Posterior vena cava (tissue), 2 donors: ENCODE data around the gene CAAP1. TPM values are rescaled to one million over a fixed set of nuclear protein-coding genes. Genes with fewer than 3 reads are reported as not detected.
"Not testable (repeated sequence)": the region's sequence is repeated elsewhere in the genome, so short reads cannot be mapped to it uniquely, and the experiment has no call there.

Experiments
- DNase-seq: peaks from one replicate; pipeline ENCODE4 v3.0.0-alpha.2; 2020; ENCODE audit warnings: low spot score
- intact Hi-C, 2 donors: fragments of 100-400 bp; cut with DNase I; formaldehyde crosslinking; loops; one replicate each; pipeline versions ENCODE4 v1.14.1 to v1.14.2; 2022 to 2023
- total RNA-seq, 2 donors: library from RNA; stranded (reverse); fragmentation: NEBNext Ultra II Directional; extraction: Animal tissue kit (Norgen Biotek cat#: 25700); gene quantifications; one replicate each; pipeline ENCODE4 v1.2.1, GENCODE V29; 2021
- donor health status: DM: yes; HTN: yes; CAD: no.
- donor health status: DM: yes; HTN: yes; CAD: no.

The CAAP1 gene
- total RNA-seq, 2 donors from 2014 or later, result 10.3 to 12.2 TPM

DNA sequence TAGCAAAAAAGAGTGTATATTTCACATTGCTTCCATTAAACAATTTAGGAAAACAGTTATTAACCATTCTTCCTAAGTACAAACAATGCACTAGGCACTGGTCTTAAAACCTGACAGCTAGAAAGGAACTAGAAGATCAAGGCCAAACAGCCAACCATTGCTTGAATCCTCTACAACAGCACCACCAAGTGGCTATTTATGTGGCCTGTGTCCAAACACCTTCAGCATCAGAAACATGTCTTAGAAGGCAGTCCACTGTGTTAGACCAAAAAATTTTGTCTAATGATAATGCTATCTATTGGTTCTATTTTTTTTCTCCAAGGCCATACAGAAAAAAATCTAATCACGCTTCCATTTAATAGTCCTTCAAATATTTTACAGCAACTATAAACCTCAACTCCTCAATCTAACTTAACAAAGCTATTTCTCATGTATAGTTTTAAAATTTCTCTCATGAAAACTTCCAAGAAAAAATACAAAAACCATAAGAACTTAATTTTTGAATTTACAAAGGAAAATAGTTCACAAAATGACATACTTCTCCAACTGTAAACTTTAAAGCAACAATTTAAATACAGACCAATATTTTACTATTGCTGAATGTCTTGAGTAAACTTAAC, 36.1 kb downstream of the CAAP1 start:
- intact Hi-C loops, result no loop called here
- no peak for DNase-seq

DNA sequence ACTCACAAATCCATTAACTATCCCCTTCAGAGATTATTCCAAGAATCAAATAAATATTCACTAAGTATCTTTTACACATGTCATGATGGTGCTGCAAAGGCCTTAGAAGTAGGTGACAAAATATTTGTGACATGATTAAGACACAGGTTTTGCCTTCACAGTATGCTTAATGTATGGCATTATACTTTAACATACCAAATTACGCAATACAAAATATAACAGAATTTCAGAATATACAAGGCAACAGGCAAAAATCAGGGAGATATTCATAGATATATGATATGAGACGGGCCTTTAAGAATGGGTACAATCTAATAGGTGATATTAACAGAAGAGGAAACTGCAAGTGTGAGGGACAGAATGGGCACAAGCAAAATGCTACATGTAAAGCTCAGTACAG, 41.6 kb downstream of the CAAP1 start:
- intact Hi-C loops, result no loop called here
- no peak for DNase-seq

DNA sequence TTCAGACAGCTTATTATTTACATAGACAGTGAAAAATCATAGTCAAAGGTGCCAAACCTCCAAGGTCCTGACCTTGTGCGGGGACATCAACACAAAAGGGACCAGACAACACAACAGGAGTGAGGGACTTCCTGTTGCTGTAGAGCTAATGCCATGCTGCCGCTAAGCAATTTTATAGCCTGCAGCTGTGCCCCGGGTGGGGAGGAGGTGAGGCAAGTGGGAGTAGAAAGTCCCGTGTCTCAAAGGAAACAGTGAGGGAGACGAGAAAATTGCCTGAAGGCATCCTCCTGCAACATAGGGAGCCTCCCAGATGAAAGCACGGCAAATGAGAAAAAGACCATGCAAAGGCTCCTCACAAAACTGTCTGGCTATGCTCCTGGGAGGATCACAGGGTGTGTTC, 58.8 kb downstream of the CAAP1 start:
- intact Hi-C loops, result no loop called here
- no peak for DNase-seq

DNA sequence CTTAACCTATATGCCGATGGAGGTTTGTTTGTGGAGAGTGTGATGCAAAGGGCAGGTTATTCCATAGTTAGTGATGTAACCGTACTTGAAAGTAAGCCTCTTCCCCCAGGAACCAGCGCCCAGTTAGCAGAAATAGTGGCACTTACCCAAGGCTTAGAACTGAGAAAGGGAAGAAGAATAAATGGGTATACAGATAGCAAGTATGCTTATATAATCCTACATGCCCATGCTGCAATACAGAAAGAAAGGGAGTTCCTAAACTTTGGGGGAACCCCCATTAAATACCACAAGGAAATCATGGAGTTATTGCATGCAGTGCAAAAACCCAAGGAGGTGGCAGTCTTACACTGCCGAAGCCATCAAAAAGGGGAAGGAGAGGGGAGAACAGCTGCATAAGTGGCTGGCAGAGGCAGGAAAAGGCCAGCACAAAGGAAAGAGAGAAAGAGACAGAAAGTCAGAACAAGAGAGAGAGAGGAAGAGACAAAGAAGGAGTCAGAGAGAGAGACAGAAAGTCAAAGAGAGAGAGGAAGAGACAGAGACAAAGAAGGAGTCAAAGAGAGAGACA, 64.1 kb downstream of the CAAP1 start:
- intact Hi-C loops, result not testable (repeated sequence)

DNA sequence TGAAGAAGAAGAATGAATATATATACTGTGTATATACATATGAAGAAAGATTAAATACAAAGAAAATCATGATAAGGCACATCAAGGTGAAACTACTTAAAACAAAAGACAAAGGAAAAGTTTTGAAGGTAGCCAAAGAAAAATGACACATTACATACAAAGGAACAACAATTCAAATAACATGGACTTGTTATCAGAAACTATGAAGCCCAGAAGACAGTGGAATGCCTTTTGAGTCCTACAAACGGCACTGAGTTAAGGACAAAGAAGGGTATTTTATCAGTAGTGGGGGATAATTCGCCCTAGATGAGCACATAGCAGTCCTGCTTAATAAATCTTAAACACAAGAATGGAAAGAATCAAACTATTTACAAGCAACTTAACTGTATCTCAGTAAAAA, 77.8 kb downstream of the CAAP1 start:
- intact Hi-C loops, result no loop called here
- no peak for DNase-seq

More for the DNA sequence above, 64.1 kb downstream of the CAAP1 start:
- DNase-seq, result not testable (repeated sequence)

DNA sequence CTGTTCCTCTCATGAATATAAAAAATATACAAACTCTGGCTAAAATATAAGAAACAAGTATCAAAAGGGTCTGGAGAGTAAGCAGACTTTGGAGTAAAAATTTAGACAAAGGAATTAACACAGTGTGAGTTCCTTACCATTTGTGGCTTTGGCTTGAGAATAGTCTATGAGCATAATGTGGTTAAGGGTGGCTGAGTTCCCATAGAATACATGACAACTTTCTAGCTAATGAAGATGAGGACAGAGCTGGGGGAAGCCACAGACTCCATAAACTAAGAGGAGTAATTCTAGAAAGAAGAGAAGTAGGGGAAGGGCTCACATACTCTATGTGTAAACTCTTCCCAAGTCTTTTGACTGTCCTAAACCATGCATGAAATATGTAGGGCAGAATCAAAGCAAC, 79.4 kb downstream of the CAAP1 start:
- DNase-seq, result no peak
- intact Hi-C loops, result no loop called here

DNA sequence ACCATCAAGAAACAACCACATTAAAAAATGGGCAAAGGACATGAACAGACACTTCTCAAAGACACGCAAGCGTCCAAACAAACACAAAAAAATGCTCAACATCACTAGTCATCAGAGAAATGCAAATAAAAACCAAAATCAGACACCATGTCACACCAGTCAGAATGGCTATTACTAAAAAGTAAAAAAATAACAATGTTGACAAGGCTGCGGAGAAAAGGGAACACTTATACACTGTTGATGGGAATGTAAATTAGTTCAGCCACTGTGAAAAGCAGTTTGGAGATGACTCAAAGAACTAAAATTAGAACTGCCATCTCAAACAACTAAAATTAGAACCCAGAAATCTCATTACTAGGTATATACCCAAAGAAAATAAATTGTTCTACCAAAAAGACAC, 80.4 kb downstream of the CAAP1 start:
- DNase-seq, result no peak
- intact Hi-C loops, result no loop called here

DNA sequence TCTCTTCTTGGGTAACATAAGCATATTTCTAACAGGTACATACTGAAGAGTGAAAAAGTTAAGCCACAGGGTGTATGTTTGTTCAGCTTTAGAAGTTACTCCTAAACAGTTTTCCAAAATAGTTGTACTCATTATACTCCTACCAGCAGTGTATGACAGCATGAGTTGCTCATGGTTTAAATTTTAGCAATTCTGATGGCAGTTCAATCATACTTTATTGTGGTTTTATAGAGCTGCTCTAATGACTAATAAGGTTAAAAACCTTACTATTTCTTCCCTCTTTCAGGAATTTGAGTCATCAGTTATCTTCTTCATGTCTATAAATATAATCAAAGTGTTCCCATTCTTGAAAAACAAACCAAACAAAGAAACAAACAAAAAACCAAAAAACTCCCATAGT, 81.5 kb downstream of the CAAP1 start:
- DNase-seq, result no peak
- intact Hi-C loops, result no loop called here

DNA sequence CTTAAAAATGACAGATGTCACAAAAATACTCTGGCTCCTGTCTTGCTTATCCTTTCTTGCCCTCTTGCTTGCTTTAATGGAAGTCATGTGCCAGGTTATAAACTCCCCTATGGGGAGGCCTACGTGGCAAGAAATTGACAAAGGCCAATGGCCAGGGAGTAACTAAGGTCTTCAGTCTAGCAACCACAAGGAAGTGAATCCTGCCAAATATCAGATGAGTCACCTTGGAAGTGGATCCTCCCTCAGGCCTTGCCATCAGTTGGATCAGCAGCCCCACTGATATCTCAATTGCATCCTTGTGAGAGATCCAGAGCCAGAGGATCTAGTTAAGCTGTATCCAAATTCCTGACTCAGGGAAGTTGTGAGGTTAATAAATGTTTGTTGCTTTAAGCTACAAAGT, 82.8 kb downstream of the CAAP1 start:
- no peak for DNase-seq
- intact Hi-C loops, result loop anchor here in 1 of 2 donors (10.0 kb wide), 1 partner anchor 55 kb away; no protein-coding TSS in a partner anchor

DNA sequence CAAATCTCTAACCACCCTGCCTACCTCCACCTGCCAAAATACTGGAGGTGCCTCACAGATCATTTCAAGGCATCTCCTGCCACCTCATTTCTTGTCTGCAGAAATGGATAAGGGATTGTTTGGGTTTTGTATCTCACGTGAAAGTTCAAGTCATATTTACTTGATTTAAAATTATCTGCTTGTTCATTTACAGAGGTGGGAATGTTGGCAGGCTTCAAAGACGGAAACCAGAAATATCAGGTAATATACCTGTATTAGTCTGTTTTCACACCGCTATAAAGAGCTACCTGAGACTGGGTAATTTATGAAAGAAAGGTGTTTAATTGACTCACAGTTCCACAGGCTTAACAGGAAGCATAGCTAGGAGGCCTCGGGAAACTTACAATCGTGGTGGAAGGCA, 85.4 kb downstream of the CAAP1 start:
- DNase-seq, result no peak
- intact Hi-C loops, result loop anchor here in 1 of 2 donors (10.0 kb wide), 1 partner anchor 52 kb away; no protein-coding TSS in a partner anchor

DNA sequence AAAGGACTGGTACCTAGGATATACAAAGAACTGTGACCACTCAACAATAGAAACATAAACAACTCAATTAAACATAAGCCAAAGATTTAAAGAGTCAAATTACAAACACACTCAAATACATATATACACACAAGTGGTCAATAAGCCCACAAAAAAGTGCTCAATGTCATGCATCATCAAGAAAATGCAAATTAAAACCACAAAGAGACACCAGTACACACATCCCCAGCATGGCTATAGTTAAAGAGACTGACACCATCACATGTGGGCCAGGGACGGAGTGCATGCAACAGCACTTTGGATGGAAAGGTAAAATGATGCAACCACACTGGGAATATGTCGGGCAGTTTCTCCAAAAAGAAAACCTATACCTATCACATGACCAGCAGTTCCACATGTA, 89.7 kb downstream of the CAAP1 start:
- no peak for DNase-seq

DNA sequence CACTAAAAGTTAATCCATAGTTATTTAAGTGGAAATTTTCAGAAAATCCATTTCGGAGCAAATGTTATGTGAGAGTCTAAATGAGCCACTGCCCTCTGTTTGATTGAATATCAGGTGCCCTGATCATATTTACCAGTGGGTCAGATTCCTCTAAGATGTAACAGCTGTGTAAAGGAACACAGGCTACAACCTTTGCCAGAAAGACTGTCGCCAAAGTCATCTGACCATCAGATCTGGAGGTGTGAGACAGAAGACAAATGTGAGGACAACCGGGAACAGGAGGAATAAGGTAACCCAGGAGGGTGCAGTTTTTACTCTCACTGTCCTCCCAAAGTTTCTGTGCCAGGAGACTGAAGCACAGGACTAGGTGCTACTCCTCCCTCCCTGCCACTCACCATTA, 90.8 kb downstream of the CAAP1 start:
- intact Hi-C loops, result loop anchor here in 1 of 2 donors (10.0 kb wide), 1 partner anchor 47 kb away; no protein-coding TSS in a partner anchor

More for the DNA sequence above, 89.7 kb downstream of the CAAP1 start:
- intact Hi-C loops, result loop anchor here in 1 of 2 donors (10.0 kb wide), 1 partner anchor 48 kb away; no protein-coding TSS in a partner anchor

DNA sequence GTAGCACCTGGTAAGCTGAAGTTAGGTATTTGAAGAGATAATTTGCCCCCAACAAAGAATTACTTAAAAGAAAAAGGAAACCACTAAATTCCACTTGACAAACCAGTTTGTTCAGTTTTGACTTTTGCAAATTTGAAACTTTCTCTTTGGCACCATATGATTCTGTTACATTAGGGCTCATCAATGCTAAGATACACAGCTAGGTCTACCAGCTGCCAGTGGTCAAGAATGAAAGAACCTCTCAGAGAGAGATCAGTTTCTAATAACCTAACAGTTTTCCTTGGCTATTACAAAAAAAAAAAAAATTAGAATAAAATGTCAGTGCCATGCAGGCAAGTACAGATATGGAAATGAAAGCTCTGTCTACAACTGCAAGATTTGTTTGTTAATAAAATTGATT, 92.3 kb downstream of the CAAP1 start:
- DNase-seq, result no peak
- intact Hi-C loops, result loop anchor here in 1 of 2 donors (10.0 kb wide), 1 partner anchor 46 kb away; no protein-coding TSS in a partner anchor

More for the DNA sequence above, 90.8 kb downstream of the CAAP1 start:
- DNase-seq, result no peak

DNA sequence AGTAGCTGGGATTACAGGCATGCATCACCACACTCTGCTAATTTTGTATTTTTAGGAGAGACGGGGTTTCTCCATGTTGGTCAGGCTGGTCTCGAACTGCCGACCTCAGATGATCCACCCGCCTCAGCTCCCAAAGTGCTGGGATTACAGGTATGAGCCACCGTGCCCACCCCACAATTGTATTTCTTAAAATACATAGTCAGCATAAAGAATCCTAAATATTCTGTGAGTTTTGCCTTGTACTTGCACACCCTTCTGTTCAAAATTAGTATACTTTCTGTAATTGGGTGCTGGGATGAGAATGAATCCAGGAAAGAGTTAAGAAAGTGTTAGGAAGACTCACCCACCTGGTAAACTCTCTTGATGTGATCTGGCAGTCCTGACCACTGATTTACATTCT, 101.3 kb downstream of the CAAP1 start:
- intact Hi-C loops, result no loop called here
- DNase-seq, result no peak

Other genes with a start within 250 kb of the CAAP1 start
- gene PLAA, start 54.4 kb upstream of the CAAP1 start, total RNA-seq, result 10 to 100 TPM; 25.4 to 27.0 TPM
- 10 to 100 TPM; 11.0 to 12.4 TPM for gene IFT74, start 63.6 kb upstream of the CAAP1 start, total RNA-seq
- gene LRRC19, start 112.9 kb upstream of the CAAP1 start, total RNA-seq, result not detected
- gene TEK, start 216.4 kb upstream of the CAAP1 start, total RNA-seq, result 10 to 100 TPM; 14.5 to 18.0 TPM